GM21529 (cell line): ENCODE measurements around the gene ELOB.
A peak's percentile ranks its signal among the peaks of the same experiment; 100 is the strongest.

Experiments
- ATAC-seq: cut with Tn5 transposase; IDR thresholded peaks from one replicate; pipeline ENCODE4 v1.9.1; 2021; ENCODE audit not compliant: unreplicated experiment

Gene ELOB

DNA sequence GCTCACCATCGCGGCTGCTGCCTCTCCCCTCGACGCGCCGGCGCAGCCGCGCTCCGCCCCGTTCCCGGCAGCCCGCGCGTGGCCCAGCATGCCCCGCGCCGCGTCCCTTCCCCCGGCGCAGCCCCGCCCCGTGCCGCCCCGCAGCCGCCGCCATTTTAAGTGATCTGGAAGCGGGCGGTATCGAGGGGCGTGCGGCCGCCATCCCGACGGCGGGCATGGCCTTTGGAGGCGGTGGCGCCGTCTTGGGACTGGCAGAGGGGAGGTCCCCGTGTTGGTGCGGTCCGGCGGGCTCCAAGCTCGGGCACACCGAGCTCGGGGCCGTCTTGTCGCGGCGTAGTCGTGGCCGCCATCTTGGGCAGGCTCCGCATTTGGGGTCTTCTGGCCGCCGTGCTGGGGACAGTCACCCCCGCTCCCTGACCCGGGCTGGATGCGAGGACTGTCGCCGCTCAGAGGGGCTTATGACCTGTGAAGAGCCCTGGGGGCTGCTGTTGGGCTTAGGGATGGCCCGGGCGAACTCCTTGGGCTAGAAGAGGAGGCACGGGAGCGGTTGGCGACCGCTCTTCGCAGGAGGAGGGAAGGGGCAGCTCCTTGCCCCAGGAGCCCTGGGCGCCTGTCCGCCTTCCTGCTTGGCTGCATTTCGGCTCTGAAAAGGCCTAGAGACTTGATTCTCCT is at the start of gene ELOB:
Gene ELOB, minus strand, starts transcription at position 50 of the 672 bp plus-strand sequence. Its CDS starts 41 bp downstream, at position 9.
- ATAC-seq, result peak; percentile 75

DNA sequence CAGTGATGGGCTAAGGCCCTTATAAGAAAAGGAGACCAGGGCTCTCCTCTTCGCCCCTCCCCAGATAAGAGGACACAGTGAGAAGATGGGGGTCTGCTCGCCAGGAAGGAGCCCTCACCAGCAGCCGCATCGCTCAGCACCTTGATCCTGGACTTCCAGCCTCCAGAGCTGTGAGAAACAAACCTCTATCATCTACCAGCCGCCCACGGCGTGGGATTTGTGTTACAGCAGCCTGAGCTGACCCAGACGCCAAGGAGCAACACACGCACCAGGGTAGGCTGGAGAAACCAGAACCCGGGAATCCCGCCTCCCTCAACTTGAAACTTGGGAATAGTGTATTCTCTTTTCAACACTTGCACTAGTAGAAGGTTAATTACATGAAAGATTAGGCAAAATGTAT is 48.8 kb upstream of the ELOB start:
- ATAC-seq, result no peak

DNA sequence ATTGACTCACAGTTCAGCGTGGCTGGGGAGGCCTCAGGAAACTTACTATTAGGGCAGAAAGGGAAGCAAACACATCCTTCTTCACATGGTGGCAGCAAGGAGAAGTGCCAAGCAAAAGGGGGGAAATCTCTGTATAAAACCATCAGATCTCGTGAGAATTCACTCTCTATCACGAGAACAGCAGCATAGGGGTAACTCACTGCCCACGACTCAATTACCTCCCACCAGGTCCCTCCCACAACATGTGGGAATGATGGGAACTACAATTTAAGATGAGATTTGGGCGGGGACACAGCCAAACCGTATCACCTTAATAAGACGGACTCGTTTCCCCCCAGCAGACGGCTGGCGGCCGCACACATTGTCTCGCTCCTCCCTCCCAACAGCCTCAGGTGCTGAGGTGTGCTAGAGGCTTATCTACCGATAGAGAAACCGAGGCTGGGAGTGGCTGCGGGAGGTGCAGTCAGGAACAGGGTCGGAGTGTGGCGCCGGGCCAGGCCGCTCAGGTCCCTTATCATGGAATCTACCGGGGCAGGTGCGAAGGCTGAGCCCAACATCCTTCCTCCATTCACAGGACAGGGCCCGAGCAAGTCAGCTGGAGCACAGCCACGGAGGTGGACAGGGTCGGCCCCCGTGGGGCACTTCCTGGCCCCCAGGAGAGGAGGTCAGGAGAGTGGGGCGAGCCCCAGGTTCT is 48.1 kb upstream of the ELOB start:
- no peak for ATAC-seq

DNA sequence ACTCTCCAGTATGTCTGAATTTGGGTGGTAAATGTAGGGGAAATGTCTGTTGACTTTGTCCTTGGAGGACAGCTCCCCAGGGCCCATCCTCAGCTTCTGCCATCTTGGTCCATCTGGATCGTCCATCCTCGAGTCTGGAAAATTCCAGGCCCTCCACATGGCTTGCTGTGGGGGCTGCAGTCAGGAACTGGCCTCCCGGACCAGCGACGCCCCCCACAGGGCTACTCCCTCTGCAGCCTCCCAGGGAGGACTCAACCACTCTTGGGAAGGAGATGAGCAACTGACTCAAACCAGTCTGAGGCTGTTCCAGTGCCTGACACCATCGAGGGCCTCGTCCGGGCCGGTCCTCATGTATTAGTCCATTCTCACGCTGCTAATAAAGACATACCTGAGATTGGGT is 47.5 kb upstream of the ELOB start:
- no peak for ATAC-seq

DNA sequence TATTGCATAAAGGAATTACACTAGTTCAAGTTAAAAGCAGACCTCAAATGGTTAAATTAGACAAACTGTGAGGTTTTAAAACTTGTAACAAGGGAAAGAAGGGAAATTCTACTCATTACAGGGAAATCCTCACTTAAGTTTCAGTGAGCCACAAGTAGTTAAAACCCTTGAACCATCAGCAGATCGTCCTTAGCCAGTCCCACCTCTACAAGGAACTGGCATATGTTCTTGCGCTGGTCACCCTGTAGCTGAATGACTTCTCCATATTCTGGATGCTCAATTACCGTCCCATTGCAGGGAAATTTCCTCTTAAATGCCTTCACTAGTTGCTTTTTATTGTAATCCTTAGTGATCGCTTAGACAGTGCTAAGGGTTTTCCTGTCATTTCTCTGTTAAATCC is 45.4 kb upstream of the ELOB start:
- no peak for ATAC-seq

DNA sequence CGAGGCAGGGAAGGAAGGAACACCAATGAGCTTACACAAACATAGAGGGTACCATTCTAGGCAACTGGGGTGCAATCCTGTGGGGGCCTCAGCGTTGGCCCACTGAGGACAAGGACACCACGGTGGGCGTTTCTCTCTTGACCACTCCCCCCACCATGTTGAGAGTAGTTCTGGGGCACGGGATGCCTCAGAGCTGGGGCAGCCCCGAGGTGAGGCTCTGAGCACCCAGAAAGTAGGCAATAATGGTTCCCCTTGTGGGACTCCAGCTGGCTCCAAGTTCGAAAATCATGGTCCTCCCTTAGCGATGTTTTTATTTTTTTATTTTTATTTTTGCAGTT is 45.0 kb upstream of the ELOB start:
- no peak for ATAC-seq

DNA sequence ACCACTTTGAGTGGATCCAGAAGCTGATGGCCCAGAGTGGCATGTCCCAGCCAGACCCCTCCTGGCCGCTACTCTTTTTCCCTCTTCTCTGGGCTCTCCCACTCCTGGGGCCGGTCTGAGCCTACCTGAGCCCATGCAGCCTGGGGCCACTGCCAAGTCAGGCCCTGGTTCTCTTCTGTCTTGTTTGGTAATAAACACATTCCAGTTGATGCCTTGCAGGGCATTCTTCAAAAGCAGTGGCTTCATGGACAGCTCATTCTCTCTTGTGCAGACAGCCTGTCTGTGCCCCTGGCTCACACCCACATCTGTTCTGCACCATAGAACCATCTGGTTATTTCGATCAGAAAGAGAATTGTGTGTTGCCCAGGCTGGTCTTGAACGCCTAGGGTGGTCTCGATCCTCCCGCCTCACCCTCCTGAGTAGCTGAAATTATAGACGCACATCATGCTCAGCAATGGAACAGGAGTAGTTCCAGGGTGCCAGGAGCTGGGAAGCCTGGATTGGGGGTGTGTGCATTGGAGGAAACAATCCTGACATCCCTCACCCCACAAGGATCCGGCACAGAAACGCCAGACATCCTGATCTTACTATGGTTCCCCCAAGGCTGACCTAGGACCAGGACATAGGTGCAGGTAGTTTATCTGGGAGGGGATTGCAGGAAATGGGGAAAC is 44.5 kb upstream of the ELOB start:
- ATAC-seq, result no peak

DNA sequence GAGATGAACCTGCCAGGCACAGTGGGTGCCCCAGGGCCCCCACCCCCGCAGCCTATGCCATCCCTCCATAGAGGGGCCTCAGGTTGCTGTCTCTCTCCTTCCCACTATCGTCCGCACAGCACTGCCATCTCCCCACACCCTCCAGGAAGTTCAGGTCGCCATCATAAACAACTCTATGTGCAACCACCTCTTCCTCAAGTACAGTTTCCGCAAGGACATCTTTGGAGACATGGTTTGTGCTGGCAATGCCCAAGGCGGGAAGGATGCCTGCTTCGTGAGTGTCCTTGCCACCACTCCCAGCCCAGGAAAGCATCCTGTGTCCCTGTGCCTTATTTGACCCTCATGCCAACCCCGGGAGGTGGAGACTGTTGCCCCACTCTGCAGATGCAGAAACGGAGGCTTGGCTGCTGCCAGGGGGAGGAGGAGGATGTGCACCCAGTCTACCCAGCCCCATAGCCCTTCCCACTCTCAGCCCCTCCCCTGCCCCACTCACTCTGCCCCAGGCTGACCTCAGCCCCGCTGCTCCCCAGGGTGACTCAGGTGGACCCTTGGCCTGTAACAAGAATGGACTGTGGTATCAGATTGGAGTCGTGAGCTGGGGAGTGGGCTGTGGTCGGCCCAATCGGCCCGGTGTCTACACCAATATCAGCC is 43.9 kb upstream of the ELOB start:
- no peak for ATAC-seq

DNA sequence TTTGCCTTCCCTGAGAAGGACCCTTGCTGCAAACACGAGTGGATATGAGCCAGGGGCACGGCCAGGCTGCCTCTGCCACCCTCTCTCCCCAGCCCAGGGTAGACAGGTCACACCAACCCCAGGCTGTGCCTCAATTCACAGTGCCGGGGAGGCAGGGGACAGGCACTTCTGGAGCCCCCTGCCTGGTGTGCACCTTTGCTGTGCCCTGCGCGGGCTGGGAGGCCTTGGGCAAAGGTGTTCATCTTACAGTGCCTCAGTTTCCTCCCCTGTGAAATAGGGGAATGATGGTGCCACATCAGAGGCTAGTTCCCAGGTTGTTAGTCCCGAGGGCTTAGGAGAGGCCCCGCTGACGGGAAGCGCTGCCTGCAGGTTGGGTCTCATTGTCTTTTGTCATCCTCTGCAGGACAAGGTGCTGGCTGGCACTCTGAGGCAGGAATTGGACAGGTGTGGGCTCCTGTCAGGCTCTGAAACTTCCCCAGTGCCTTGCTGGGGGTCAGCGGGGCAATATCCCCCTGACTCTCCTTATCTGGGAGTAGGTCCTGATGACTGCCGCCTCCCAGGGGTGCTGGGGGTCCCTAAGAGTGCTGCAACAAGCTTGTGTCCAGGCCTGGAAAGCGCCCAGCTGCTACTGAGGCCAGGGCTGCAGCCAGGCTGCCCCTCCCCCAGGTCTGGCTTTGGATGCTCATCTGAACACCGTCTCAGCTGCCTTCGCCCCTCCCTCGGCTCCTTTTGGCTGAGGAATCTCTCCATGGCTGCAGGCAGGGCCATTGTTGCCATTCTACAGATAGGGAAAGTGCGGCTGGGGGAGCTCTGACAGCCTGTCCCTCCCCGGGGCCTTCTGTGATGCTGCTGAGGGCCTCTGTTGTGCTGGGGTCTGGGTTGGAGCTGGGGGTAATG is 43.1 kb upstream of the ELOB start:
- no peak for ATAC-seq

DNA sequence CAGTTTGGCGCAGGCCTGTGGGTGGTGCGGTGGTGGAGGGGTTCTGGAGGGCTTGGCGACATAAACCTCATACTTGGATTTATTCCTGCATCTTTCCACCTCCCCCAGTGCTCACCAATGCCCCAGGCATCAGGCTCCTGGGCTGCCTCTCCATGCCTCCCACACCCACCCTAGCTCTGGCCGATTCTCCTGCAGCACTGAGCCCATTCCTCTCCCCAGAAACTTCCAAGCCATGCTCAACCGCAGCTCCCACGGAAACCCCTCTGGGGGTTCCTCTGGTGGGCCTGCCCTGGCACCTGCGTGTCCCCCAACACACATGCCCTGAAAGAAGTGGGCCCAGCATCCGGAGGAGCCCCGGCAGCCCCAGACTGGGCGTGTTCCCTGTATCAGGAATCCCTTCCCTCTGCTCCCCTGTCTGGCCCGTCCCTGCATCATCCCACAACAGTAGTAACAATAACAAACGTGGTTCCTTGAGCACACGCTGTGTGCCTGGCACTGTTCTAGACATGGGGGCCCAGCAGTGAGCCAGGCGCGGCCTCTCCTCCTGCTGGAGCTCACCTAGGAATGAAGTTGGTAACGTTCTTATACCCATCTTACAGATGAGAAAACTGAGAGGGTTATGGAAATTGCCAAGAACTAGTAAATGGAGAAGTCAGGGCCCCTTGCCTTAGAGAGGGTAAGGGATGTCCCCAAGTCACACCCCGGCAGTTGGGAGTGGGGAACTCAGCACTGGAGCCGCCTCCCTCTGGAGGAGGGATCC is 42.3 kb upstream of the ELOB start:
- ATAC-seq, result no peak

DNA sequence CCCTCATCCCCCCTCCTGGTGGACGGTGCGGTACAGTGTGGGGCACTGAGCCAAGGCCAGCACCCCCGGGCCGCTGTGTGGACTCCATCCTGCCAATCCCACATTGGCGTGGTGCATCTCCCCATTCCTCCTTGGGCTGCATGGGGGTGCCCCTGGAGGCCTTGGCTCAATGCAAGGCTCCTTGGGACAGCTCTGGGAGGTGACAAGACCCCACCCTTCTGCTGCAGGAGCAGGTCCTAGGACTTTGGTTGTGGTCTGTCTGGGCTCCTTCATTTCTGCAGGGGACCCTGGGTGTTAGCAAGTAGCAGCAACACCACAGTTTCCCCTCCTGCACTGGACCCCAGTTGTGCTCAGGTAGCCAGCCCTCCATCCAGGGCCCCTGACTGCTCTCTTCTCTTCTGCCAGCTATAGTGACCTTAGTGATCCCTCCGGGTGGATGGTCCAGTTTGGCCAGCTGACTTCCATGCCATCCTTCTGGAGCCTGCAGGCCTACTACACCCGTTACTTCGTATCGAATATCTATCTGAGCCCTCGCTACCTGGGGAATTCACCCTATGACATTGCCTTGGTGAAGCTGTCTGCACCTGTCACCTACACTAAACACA is 41.3 kb upstream of the ELOB start:
- ATAC-seq, result no peak

DNA sequence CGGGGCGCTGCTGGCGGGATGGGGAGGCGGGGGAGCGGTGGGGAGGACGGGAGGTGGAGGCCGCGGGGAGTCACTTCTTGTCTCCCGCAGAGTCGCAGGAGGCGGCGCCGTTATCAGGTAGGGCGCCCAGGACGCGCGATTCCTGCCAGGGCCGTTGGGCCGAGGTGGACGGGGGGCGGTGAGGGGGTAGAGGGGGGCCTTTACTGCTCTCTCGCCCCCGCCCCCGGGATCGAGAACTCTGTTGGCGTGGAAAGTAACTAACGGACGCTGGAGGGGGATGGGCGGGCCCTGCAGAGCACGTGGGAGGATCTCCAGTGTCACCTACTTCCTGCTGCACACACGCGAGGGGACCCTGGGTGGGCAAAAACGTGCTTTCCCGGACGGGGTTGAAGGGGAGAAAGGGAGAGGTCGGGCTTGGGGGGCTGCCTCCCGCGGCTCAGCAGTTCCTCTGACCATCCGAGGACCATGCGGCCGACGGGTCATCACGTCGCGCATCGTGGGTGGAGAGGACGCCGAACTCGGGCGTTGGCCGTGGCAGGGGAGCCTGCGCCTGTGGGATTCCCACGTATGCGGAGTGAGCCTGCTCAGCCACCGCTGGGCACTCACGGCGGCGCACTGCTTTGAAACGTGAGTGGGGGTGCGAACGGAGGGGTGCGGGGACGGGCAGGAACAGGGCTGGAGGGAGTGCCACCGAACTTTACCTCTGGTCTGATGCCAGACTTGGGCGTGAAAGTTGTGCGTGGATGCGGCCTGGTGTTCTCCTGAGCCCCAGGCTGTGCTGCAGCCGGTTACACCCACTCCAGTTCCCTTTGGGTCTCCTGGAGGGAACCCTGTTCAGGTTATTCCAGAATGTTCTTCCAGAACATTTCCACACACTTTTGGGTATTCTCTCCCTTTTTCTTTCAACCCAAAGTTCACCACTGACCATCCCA is 40.5 kb upstream of the ELOB start:
- no peak for ATAC-seq

DNA sequence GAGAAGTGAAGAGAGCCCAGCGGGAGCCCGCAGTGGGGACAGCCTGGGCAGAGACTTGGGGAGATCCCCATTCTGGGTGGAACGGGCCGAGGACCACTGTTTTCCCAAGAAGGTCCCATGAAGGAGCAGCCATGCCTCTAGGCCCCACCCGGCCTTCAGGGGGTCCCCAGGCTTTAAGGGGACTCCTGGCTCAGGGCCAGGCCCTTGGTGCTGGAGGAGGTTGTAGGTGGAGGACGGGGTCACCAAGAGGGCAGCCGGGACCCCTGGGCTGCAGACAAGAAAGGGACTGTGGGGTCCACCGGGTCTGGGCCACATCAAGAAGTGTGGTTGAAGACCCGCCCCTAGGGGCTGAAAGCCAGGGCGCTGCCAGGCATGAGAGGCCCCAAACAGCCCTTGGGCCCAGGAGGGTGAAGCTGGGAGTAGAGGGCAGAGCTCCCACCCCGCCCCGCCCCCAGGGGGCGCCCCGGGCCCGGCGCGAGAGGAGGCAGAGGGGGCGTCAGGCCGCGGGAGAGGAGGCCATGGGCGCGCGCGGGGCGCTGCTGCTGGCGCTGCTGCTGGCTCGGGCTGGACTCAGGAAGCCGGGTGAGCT is 39.8 kb upstream of the ELOB start, which contains the start of gene PRSS21:
Gene PRSS21, plus strand, starts transcription at position 487 of the 589 bp plus-strand sequence. Its CDS starts 32 bp downstream, at position 519.
- ATAC-seq, result no peak

DNA sequence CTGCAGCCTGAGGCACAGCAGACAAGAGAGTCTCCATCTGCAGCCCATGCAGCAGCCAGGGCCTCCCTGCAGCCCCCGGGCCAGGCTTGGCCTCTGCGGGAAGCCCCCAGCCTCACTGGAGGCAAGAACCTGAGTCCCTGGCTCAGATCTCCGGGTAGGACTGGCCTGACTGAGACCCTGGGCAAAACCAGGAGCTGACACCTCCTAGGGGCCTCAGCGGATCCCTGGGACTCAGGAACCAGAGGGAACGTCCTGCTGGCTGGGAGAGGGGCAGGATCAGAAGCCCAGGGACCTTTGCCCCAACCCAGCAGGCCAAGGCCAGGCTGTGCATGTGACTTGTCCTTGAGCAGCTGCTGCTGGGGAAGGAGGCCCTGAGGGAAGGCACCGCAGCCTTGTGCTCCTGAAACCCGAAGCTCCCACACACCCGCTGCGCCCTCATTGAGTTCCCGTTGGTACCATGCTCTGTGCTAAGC is 38.3 kb upstream of the ELOB start:
- ATAC-seq, result no peak

DNA sequence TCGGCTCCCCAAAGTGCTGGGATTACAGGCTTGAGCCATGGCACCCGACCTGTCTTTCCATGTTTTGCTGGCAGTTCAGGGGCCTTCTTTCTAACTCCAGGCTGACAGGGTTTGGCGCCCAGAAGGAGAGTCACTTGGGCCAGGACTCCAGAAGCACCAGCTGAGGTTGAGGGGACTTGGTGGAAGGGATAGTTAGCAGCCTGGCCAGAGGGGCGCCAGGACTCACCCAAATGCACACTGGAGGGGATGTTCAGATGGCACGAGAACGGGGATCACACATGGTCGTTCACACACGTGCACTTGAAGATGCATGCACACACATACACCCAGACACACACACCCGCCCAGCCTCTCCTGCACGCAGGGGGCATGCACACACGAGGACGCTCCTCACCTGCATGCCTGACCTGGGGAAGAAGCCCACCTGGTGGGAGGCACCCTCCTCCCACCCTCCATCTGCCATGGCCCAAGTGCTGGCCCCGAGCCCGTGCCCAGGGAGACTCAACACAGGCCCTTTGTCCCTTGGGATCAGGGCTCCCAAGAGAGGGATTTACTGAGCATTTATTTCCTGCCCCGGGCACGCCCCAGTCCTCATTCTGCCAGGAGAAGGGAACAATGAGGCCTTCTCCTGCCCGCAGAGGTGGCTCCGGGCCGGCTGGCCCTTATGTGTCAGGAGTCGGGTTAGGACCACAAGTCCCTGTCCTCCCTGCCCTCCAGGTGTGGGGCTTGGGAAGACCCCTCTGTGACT is 37.6 kb upstream of the ELOB start:
- ATAC-seq, result no peak

DNA sequence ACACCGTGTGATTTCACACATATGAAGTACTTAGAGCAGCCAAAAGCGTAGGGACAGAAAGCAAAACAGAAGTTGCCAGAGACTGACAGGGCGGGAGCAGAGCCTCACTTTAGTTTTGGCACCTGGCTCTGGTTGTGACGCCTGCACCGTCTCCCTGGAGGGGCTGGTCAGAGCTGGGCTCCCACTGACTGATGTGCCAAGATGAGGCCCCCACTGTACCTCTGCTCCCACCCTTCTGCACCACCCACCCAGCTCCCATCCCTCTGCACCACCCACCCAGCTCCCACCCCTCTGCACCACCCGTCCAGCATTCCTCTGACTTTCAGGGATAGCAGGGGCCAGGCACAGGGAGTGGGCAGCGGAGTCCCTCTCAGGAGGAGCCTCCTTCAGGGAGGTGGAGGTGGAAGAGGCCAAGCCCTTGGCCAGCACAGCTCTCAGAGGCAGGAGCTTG is 36.7 kb upstream of the ELOB start:
- no peak for ATAC-seq
